ENCODE measurements around the gene CABYR.

- TF ChIP-seq ZBTB33 (CRISPR knock-in tag; IDR thresholded peaks at IDR 0.05) (no peak), CTCF (CRISPR knock-in tag; IDR thresholded peaks at IDR 0.05) (no peak), ZBTB40 (IDR thresholded peaks at IDR 0.05) (no peak), ZBTB40 (CRISPR knock-in tag; IDR thresholded peaks at IDR 0.05) (no peak), POLR2A (IDR thresholded peaks at IDR 0.05; ENCODE audit: insufficient read depth in 1 of 2, low read depth in 2 of 2, low read length in 2 of 2) (no peak), ARNT (IDR thresholded peaks at IDR 0.05) (no peak), NR2F6 (IDR thresholded peaks at IDR 0.05) (no peak), NR2F6 (CRISPR knock-in tag; IDR thresholded peaks at IDR 0.05) (no peak), UBTF (CRISPR knock-in tag; IDR thresholded peaks at IDR 0.05) (no peak), PLSCR1 (CRISPR knock-in tag; IDR thresholded peaks at IDR 0.05; ENCODE audit: borderline replicate concordance) (no peak)
These were observed 44.3 kb upstream of the CABYR start for GRCh38 chr18:24094561-24094960.

Data from HepG2 (cell line).